Activated CD4-positive, CD25-positive, alpha-beta regulatory T cell treated with anti-CD3 and anti-CD28 coated beads, Interleukin-2, amount 50 U/mL, for 24 hours (primary cell): ENCODE data around the gene ZNF580.

Experiments used
- ATAC-seq, 2 donors: fragments of 150-1000 bp; cut with Tn5 transposase; one replicate each; pipeline ENCODE4 v1.10.0; 2021; ENCODE audit warnings: mild to moderate bottlenecking in 1 of 2, moderate library complexity in 1 of 2

The ZNF580 gene

GRCh38 chr19:55679343-55680257, 38.8 kb downstream of the ZNF580 start:
- ATAC-seq: no peak

- ATAC-seq: no peak
These were observed 39.7 kb downstream of the ZNF580 start for GRCh38 chr19:55680339-55681130.

- no peak for ATAC-seq
These were observed 40.6 kb downstream of the ZNF580 start for GRCh38 chr19:55681131-55682092.

- no peak for ATAC-seq
These were observed 42.9 kb downstream of the ZNF580 start for GRCh38 chr19:55683449-55684261.

- no peak for ATAC-seq
These were observed 44.3 kb downstream of the ZNF580 start for GRCh38 chr19:55684946-55685681.

GRCh38 chr19:55685776-55686175, 45.0 kb downstream of the ZNF580 start:
- no peak for ATAC-seq

GRCh38 chr19:55686311-55687050, 45.7 kb downstream of the ZNF580 start:
- no peak for ATAC-seq

GRCh38 chr19:55687281-55688201, 46.7 kb downstream of the ZNF580 start:
- no peak for ATAC-seq

- no peak for ATAC-seq
These were observed 47.8 kb downstream of the ZNF580 start for GRCh38 chr19:55688422-55689218.

GRCh38 chr19:55689411-55690108, 48.8 kb downstream of the ZNF580 start:
- no peak for ATAC-seq

- ATAC-seq: no peak
These were observed 49.4 kb downstream of the ZNF580 start for GRCh38 chr19:55690109-55690768.

- no peak for ATAC-seq
These were observed 50.2 kb downstream of the ZNF580 start for GRCh38 chr19:55690769-55691545.

GRCh38 chr19:55691561-55692481, 51.0 kb downstream of the ZNF580 start:
- no peak for ATAC-seq

- ATAC-seq: no peak
These were observed 51.9 kb downstream of the ZNF580 start for GRCh38 chr19:55692681-55693081.
